Fibroblast of lung (primary cell): ENCODE measurements around the gene EPYC. TPM values are rescaled to one million over a fixed set of nuclear protein-coding genes. Genes with fewer than 3 reads are reported as not detected.

Experiments
- DNase-seq, 2 donors: peaks; one replicate each; pipeline versions ENCODE4 v3.0.0 to v3.0.0-alpha.2; 2010; ENCODE audit warnings: low read depth in 2 of 2
- H2AFZ ChIP-seq: 2 replicates; pipeline ENCODE4 v1.5.1; 2012; ENCODE audit warnings: low read length, control low read depth, inconsistent platforms
- H3K27ac ChIP-seq: 2 replicates; pipeline ENCODE4 v1.5.1; 2011; ENCODE audit warnings: low read length, control low read depth; ENCODE audit not compliant: insufficient read depth
- H3K27me3 ChIP-seq: 2 replicates; pipeline ENCODE4 v1.5.1; 2011; ENCODE audit warnings: mild to moderate bottlenecking, low read length; ENCODE audit not compliant: control insufficient read depth, insufficient read depth
- H3K36me3 ChIP-seq: 2 replicates; pipeline ENCODE4 v1.5.1; 2011; ENCODE audit warnings: low read length; ENCODE audit not compliant: control insufficient read depth, insufficient read depth
- H3K4me1 ChIP-seq: 2 replicates; pipeline ENCODE4 v1.5.1; 2011; ENCODE audit warnings: low read length; ENCODE audit not compliant: control insufficient read depth, insufficient read depth; ENCODE audit errors: extremely low read depth
- H3K4me2 ChIP-seq: 2 replicates; pipeline ENCODE4 v1.5.1; 2011; ENCODE audit warnings: low read length, control low read depth; ENCODE audit not compliant: insufficient read depth; ENCODE audit errors: extremely low read depth
- H3K4me3 ChIP-seq, 4 experiments: fragments of 200-600 bp in 1 of 4; sonication (generic) in 1 of 4; replicated peaks in 1 of 4; 2 replicates each; pipeline ENCODE4 v1.5.1; 2011 to 2016; ENCODE audit warnings: low read length in 4 of 4, low read depth in 3 of 4, mild to moderate bottlenecking in 3 of 4, control low read depth in 2 of 4, inconsistent platforms in 1 of 4, mixed read lengths in 1 of 4; ENCODE audit not compliant: insufficient read depth in 1 of 4; ENCODE audit errors: control extremely low read depth in 1 of 4
- H3K79me2 ChIP-seq: 2 replicates; pipeline ENCODE4 v1.5.1; 2012; ENCODE audit warnings: mild to moderate bottlenecking, low read length, inconsistent platforms; ENCODE audit not compliant: control insufficient read depth, insufficient read depth
- H3K9ac ChIP-seq: 2 replicates; pipeline ENCODE4 v1.5.1; 2011; ENCODE audit warnings: mild to moderate bottlenecking, low read length, control low read depth; ENCODE audit not compliant: insufficient read depth
- H3K9me3 ChIP-seq: 2 replicates; pipeline ENCODE4 v1.5.1; 2012; ENCODE audit warnings: low read depth, low read length; ENCODE audit not compliant: control insufficient read depth, insufficient read depth
- H4K20me1 ChIP-seq: 2 replicates; pipeline ENCODE4 v1.5.1; 2011; ENCODE audit warnings: low read length; ENCODE audit not compliant: control insufficient read depth, insufficient read depth; ENCODE audit errors: extremely low read depth
- EZH2 ChIP-seq: IDR thresholded peaks from 2 replicates; pipeline ENCODE4 v1.5.1; 2012; ENCODE audit warnings: low read length, control low read depth, mild to moderate bottlenecking; ENCODE audit errors: missing control alignments
- polyA plus RNA-seq, 2 donors: library from polyadenylated mRNA; depleted of rRNA in 1 of 2; stranded (reverse) in 1 of 2; unstranded in 1 of 2; fragments of >200 nt; gene quantifications; 2 replicates each; pipeline ENCODE4 v1.2.1, GENCODE V29; 2011 to 2012; ENCODE audit warnings: missing spikeins in 1 of 2
- total RNA-seq: library from RNA; depleted of rRNA; stranded (reverse); fragments of >200 nt; gene quantifications from 2 replicates; pipeline ENCODE4 v1.2.1, GENCODE V29; 2014
- TF ChIP-seq, protein P1 (sequence below), 2 donors: IDR thresholded peaks in 1 of 2; conservative IDR thresholded peaks in 1 of 2; 1 replicate in 1 of 2; 2 replicates in 1 of 2; pipeline ENCODE4 v1.5.1; 2011 to 2012; ENCODE audit warnings: low read length in 2 of 2, control low read depth in 1 of 2, inconsistent platforms in 1 of 2, low read depth in 1 of 2, mild to moderate bottlenecking in 1 of 2

EPYC gene
- total and polyA plus RNA-seq, 2 donors (not counting 1 experiment from before 2014, with no cell fraction given), result 0.05 TPM; not detected in 1

DNA sequence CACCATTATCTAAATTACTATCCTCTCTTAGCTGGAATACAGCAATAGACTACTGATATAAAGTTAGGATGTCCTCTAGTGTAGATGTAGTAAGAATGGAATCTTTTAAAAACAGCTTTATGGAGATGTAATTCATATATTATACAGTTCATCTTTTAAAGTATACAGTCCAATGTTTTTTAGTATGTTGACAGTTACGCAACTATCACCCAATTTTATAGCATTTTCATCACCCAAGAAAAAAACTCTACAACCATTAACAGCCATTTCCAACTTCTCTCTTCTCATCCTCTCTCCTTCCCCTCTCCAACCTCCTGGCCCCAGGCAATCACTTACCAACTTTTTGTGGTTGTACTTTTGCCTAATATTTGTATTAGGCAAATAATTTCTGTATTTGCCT is 22.6 kb downstream of the EPYC start:
- TF ChIP-seq, protein P1, sequence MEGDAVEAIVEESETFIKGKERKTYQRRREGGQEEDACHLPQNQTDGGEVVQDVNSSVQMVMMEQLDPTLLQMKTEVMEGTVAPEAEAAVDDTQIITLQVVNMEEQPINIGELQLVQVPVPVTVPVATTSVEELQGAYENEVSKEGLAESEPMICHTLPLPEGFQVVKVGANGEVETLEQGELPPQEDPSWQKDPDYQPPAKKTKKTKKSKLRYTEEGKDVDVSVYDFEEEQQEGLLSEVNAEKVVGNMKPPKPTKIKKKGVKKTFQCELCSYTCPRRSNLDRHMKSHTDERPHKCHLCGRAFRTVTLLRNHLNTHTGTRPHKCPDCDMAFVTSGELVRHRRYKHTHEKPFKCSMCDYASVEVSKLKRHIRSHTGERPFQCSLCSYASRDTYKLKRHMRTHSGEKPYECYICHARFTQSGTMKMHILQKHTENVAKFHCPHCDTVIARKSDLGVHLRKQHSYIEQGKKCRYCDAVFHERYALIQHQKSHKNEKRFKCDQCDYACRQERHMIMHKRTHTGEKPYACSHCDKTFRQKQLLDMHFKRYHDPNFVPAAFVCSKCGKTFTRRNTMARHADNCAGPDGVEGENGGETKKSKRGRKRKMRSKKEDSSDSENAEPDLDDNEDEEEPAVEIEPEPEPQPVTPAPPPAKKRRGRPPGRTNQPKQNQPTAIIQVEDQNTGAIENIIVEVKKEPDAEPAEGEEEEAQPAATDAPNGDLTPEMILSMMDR (conservative IDR thresholded peaks at IDR 0.05 in 1 of 2, IDR thresholded peaks at IDR 0.05 in 1 of 2; ENCODE audit: low read depth in 1 of 2, low read length in 2 of 2), result no peak
- no peak for TF ChIP-seq EZH2
- Histone ChIP-seq H2AFZ (no peak overlapping the region), H3K36me3 (no peaks in the 10 kb centered on the region), H3K79me2 (no peaks in the 10 kb centered on the region), H3K9ac (no peak overlapping the region), H3K4me3 (no peak overlapping the region), H3K27me3 (no peaks in the 10 kb centered on the region), H3K4me1 (peaks cover 2% of the 10 kb centered on the region), H3K9me3 (no peaks in the 10 kb centered on the region), H3K4me2 (no peak overlapping the region), H3K27ac (no peak overlapping the region), H4K20me1 (no peaks in the 10 kb centered on the region)
- DNase-seq, result no peak

DNA sequence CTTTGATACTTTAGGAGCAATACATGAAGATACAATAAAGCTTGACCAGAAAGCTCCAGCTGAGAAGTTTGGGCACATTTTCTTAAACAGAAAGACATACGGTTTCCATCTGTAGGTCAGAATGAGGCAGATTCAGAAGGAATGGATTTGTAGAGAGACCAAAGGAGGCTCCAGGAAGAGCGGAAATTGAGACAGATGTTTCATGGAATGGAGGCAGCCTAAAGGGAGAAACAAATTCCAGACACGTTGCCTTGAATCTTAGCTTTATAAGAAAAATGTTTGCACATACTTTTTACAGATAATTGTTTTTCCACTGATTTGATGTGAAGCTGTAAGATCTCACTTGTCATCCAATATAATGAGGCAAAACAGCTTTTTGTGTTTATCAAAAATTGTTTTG is 24.8 kb downstream of the EPYC start:
- H3K9me3 ChIP-seq, result no peaks in the 10 kb centered on the region
- TF ChIP-seq EZH2, result no peak
- TF ChIP-seq, protein P1 (conservative IDR thresholded peaks at IDR 0.05 in 1 of 2, IDR thresholded peaks at IDR 0.05 in 1 of 2; ENCODE audit: low read depth in 1 of 2, low read length in 2 of 2), result no peak
- peaks cover 2% of the 10 kb centered on the region for H3K4me1 ChIP-seq
- no peaks in the 10 kb centered on the region for H3K79me2 ChIP-seq
- H4K20me1 ChIP-seq, result no peaks in the 10 kb centered on the region
- H3K36me3 ChIP-seq, result no peaks in the 10 kb centered on the region
- H3K4me3 ChIP-seq, result no peak overlapping the region
- no peak overlapping the region for H3K27ac ChIP-seq
- no peak overlapping the region for H3K9ac ChIP-seq
- H2AFZ ChIP-seq, result no peak overlapping the region
- peak in 1 of 2 donors; percentile 57 for DNase-seq
- H3K4me2 ChIP-seq, result no peak overlapping the region
- H3K27me3 ChIP-seq, result no peaks in the 10 kb centered on the region

DNA sequence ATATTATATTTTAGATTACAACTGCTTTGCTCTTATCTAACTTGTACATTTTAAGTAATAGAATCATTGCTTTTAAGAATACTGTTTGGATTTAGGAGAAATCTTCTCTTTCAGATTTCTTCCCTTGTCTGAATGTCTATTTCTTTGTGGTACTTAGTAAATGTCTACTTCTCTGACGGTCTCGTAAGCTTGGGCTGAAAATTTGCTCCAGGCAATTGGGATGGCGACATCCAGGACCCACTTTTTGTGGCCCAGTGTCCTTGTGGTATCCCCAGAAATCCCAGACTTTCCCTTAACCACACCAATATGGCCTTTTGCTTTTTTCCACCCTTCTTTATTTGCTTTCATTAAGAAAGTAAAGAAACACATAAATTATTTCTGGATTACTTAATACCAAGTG is 25.8 kb downstream of the EPYC start:
- Histone ChIP-seq H3K27ac (no peak overlapping the region), H3K4me1 (peaks cover 2% of the 10 kb centered on the region), H3K9ac (no peak overlapping the region), H3K4me2 (no peak overlapping the region), H3K79me2 (no peaks in the 10 kb centered on the region), H2AFZ (peak overlapping the region; percentile 39), H3K27me3 (no peaks in the 10 kb centered on the region), H3K36me3 (no peaks in the 10 kb centered on the region), H3K4me3 (no peak overlapping the region), H3K9me3 (no peaks in the 10 kb centered on the region), H4K20me1 (no peaks in the 10 kb centered on the region)
- TF ChIP-seq EZH2, result no peak
- TF ChIP-seq, protein P1 (conservative IDR thresholded peaks at IDR 0.05 in 1 of 2, IDR thresholded peaks at IDR 0.05 in 1 of 2; ENCODE audit: low read depth in 1 of 2, low read length in 2 of 2), result no peak
- DNase-seq, result no peak
